GM19467 (cell line): Measurements from ENCODE around the gene ZAR1.
"Not testable (repeated sequence)": the region's sequence is repeated elsewhere in the genome, so short reads cannot be mapped to it uniquely, and the experiment has no call there.

ENCODE experiments used
- ATAC-seq: cut with Tn5 transposase; IDR thresholded peaks from one replicate; pipeline ENCODE4 v1.9.1; 2021; ENCODE audit warnings: mild to moderate bottlenecking, moderate library complexity; ENCODE audit not compliant: unreplicated experiment

The ZAR1 gene, protein sequence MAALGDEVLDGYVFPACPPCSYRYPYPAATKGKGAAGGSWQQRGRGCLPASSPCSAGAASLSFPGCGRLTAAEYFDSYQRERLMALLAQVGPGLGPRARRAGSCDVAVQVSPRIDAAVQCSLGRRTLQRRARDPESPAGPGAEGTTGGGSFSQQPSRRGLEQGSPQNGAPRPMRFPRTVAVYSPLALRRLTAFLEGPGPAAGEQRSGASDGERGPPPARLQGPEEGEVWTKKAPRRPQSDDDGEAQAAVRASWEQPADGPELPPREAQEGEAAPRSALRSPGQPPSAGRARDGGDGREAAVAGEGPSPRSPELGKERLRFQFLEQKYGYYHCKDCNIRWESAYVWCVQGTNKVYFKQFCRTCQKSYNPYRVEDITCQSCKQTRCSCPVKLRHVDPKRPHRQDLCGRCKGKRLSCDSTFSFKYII

DNA sequence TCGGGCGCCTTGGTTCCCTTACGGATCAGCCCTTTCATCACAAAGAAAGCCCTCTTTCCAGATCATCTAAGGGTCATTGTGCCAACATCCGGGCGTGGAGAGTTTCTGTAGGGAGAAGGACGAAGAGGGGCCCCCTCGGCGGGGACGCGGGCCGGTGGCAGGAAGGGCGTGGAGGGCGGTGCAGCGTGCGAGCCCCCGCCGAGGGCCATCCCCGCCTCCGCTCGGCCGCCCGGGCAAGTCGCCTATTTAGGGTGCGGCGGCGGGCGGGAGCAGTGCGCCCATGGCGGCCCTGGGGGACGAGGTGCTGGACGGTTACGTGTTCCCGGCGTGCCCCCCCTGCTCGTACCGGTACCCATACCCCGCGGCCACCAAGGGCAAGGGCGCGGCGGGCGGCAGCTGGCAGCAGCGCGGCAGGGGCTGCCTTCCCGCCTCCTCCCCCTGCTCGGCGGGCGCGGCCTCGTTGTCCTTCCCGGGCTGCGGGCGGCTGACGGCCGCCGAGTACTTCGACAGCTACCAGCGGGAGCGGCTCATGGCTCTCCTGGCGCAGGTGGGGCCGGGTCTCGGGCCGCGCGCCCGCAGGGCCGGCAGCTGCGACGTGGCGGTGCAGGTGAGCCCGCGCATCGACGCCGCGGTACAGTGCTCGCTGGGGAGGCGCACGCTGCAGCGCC lies at the start of gene ZAR1:
TSS of gene ZAR1 (plus strand) at position 241 of the 668 bp plus-strand sequence. CDS start at position 281, 40 bp downstream.
- ATAC-seq: no peak

- not testable (repeated sequence) for ATAC-seq
Observed at GRCh38 chr4:48440914-48441313, 49.1 kb upstream of the ZAR1 start.

- no peak for ATAC-seq
Observed at GRCh38 chr4:48445704-48446103, 44.3 kb upstream of the ZAR1 start.

DNA sequence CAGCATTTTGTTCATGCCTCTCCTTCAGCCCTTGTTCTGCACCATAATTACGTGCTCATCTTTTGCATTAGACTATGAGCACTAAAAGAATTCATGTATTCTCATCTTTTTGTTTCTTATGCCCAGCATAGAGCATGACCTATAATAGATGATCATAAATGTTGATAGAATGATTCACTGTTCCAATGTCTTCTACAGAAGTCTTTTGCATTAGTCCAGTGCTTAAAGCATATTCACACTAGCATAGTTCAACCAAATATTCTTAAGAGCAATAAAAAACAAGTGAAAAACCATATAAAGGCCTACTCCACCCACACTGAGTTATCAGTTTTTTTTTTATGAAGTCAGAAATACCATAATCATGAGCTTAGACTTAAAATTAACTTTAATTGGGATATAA lies 43.4 kb upstream of the ZAR1 start:
- no peak for ATAC-seq

GRCh38 chr4:48449151-48449550 lies 40.9 kb upstream of the ZAR1 start:
- ATAC-seq: no peak

- ATAC-seq: no peak
Observed at GRCh38 chr4:48450740-48451139, 39.3 kb upstream of the ZAR1 start.

DNA sequence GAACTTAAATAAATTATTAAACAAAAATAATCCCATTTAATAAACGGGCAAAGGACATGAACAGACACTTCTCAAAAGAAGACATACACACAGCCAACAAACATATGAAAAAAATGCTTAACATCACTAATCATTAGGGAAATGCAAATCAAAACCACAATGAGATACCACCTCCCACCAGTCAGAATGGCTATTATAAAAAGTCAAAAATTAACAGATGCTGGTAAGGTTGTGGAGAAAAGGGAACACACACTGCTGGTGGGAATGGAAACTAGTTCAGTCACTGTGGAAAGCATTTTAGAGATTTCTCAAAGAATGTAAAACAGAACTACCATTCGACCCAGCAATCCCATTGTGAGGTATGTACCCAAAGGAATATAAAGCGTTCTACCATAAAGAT lies 38.4 kb upstream of the ZAR1 start:
- ATAC-seq: not testable (repeated sequence)

DNA sequence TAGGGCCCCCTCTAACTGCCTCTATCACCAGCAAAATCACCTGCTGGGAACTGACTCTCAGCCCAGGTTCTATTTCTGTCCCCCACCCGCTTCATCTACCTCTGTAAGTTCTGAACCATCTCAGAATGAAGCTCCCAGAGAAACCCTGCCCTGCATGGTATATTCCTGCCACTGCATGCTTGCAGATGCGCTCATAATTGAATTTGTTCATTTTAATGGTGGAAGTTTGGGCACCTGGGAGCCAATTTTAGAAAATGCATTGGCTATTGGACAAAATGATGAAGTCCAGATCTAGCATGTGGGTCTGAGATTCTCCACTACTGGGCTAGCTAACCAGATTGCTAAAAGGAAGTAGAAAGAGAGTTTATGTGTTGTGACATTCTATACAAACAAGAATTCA lies 35.5 kb upstream of the ZAR1 start:
- no peak for ATAC-seq

DNA sequence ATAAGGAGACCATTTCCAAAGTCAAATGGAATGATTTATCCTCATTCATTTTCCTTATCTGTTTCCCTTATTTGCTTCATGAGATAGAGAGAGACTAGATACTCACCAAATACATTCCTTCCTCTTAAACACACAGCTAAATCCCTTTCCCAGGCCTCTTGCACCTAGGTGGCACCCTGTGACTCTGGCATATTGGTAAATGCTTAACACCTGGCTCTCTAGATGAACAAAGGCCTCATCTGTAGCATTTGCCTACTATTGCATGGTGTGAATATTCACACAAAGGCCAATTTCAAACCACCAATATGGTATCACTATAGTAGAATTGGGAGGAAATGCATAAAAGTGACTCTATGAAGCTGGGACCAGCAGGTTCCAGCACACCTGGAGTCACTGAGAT lies 29.1 kb upstream of the ZAR1 start:
- ATAC-seq: no peak

DNA sequence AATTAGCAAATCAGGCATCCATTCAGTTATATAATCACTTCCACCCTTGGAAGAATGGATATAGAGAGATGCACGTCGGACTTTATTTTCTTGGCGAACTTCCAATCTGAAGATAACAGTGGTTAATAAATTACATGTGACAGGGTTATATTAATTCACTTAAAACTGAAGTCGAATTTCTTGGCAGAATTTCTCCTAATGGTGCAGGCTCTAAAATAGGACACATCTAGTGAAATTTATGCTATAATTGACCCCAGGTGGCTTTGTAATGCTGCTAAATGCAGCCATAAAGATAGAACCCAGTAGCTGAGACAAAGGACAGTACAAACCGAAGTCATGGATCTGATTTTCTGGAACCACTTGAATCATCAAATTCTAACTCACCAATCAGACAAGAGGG lies 27.7 kb upstream of the ZAR1 start:
- no peak for ATAC-seq

- ATAC-seq: no peak
Observed at GRCh38 chr4:48467442-48467841, 22.6 kb upstream of the ZAR1 start.

- no peak for ATAC-seq
Observed at GRCh38 chr4:48467891-48468290, 22.2 kb upstream of the ZAR1 start.

DNA sequence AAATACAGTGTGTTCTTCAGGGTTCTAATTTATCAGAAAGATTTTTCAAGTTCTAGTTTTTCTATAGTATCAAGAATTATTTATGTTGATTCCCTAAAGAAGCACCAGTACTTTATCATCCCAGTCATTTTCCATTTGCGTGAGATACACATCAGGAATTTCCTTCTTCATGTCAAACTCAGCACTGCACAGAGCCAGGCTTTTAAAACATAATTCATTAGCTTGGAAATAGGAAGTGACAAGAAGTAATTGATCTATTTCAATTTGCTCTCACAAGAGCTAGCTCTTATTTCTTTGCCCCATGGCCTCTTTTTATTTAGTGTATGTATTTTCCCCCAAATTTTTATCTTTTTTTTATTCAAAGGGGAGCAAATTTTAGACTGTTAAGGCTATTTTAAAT lies 19.9 kb upstream of the ZAR1 start:
- ATAC-seq: no peak

DNA sequence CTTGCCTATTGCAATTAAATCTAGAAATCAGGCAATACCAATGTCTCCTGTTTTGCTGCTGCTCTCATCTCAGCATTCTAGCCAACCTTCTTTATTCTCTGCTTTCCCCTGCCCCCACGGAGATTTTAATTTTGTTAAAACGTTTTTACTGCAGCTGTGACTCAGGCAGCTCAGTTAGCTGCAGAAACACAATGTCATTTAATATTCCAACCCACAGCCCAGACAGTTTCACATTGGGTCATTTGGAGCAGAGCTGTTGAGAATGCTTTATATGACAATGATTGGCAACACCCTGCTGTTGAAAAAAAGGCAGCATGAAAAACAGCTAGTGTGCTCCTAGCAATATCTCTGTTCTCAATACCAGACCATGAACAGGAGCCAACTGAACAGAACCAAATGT lies 19.5 kb upstream of the ZAR1 start:
- no peak for ATAC-seq

DNA sequence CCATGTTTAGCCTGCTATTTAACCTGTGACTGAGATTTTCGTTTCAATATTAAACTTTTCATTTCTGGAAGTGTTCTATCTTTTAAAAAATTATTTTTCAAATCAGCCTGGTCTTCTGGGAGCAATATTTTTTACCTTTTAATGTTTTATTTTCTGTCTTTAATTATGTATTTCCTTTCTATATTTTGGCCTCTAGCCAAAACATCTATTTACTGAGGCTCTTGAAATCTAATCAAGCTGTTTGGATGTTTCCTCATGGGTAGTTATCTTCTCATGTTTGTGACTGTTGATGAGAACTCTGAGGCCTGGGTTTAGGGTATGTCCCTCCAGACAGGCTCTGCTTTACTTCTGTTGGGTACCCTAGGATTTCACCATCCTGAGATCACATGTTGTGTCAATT lies 17.3 kb upstream of the ZAR1 start:
- ATAC-seq: no peak

DNA sequence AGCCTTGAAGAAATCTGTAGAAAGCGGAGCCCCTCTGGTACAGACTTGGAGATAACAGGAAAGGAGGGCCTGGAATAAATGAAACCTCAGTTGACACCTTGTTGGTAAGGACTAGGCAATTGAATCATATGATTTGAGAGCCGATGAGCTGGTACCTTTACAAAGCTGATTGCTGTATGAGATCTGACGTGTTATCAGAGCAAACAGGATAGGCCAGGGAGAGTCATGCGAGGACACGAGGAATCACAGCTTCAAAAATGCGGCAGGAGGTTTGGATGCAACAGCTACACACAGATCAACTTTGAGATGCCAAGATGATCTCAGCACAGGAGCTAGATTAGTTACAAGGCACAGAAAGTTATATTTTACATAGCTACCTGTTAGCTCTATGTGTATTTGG lies 14.3 kb upstream of the ZAR1 start:
- no peak for ATAC-seq

GRCh38 chr4:48478273-48478672 lies 11.8 kb upstream of the ZAR1 start:
- ATAC-seq: no peak

- ATAC-seq: no peak
Observed at GRCh38 chr4:48481581-48481980, 8.5 kb upstream of the ZAR1 start.

DNA sequence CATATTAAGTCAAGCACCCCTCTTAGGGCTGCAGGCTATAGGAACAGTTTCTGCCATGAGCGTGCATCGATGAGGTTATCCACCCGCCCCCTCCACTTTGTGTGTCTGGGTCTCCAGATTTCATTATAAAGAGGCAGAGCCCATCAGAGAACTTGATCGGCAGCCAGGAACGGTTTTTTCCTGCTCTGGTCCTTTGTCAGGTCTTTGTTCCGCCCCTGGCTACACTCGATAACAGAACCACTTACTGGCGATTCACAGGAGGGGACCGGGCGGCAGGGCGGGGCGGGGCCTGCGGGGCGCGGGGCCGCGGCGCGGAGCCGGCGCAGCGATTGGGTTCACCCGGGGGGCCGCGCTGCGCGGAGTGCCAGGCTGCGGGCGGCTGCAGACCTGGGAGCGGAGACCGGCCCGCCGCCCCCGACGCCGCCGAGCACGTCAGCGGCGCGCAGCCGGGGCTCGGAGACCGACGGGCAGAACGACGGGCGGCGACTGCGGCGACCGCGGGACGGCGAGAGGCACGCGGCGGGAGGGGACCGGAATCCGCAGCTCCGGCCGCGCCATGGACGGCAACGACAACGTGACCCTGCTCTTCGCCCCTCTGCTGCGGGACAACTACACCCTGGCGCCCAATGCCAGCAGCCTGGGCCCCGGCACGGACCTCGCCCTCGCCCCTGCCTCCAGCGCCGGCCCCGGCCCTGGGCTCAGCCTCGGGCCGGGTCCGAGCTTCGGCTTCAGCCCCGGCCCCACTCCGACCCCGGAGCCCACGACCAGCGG lies 6.9 kb upstream of the ZAR1 start, which contains the start of gene SLC10A4:
TSS of gene SLC10A4 (plus strand) at position 338 of the 771 bp plus-strand sequence. CDS start at position 557, 219 bp downstream.
- ATAC-seq: no peak

- ATAC-seq: no peak
Observed at GRCh38 chr4:48483777-48484493, 6.1 kb upstream of the ZAR1 start.
